Ovary (tissue), 9 donors: ENCODE data around the gene RIBC2. TPM values are rescaled to one million over a fixed set of nuclear protein-coding genes. Genes with fewer than 3 reads are reported as not detected.

Experiments
- DNase-seq, 5 donors: peaks; one replicate each; pipeline ENCODE4 v3.0.0-alpha.2; 2019 to 2020
- H3K27ac ChIP-seq, 2 donors: fragments of 200-600 bp; one replicate each; pipeline versions ENCODE4 v1.5.1 to v1.8.0; 2019 to 2022
- H3K27me3 ChIP-seq: fragments of 200-600 bp; one replicate; pipeline ENCODE4 v1.8.0; 2022
- H3K36me3 ChIP-seq: fragments of 200-600 bp; sonication (generic); one replicate; pipeline ENCODE4 v1.5.1; 2019
- H3K4me1 ChIP-seq: one replicate; pipeline ENCODE4 v1.8.1; 2013; ENCODE audit warnings: mild to moderate bottlenecking, moderate library complexity; ENCODE audit not compliant: insufficient read depth
- H3K4me3 ChIP-seq: fragments of 200-600 bp; sonication (generic); one replicate; pipeline ENCODE4 v1.5.1; 2017
- H3K9me3 ChIP-seq, 2 donors: fragments of 200-600 bp in 1 of 2; sonication (generic) in 1 of 2; one replicate each; pipeline versions ENCODE4 v1.5.1 to v1.8.1; 2013 to 2019; ENCODE audit warnings: mild to moderate bottlenecking in 1 of 2, moderate library complexity in 1 of 2
- EP300 ChIP-seq: sonication (generic); formaldehyde crosslinking; IDR thresholded peaks from one replicate; pipeline ENCODE4 v1.6.1; 2017; ENCODE audit warnings: antibody characterized with exemption
- POLR2A ChIP-seq: fragments of 450-650 bp; IDR thresholded peaks from one replicate; pipeline ENCODE4 v1.6.1; 2017; ENCODE audit warnings: antibody characterized with exemption, mild to moderate bottlenecking, moderate library complexity
- WGBS, 3 donors: extraction: QIAGEN DNeasy Blood & Tissue Kit in 1 of 3; methylation state at CpG; one replicate each; pipeline versions ENCODE4 v1.1.5 to v1.1.7; 2013 to 2017; 5-methylcytosine and 5-hydroxymethylcytosine counted together
- intact Hi-C, 4 donors: fragments of 100-400 bp; cut with DNase I; formaldehyde crosslinking; loops; one replicate each; pipeline versions ENCODE4 v1.11.0 to v1.15.1; 2022 to 2023
- polyA plus RNA-seq, 2 donors: library from polyadenylated mRNA; stranded (reverse); fragments of 200-250 nt in 1 of 2; fragments of 350-450 nt in 1 of 2; fragmentation: Illumina TruSeq in 1 of 2; extraction: RNeasy Lipid Tissue Mini Kit (QIAGEN cat#74804) in 1 of 2; gene quantifications; one replicate each; pipeline ENCODE4 v1.2.3, GENCODE V29; 2013 to 2014
- total RNA-seq, 7 donors: library from RNA; depleted of rRNA in 2 of 7; stranded (reverse); fragments of >200 nt in 2 of 7; fragmentation: NEBNext Ultra II Directional in 3 of 7; extraction: Animal tissue kit (Norgen Biotek cat#: 25700) in 3 of 7; gene quantifications; one replicate each; pipeline versions ENCODE4 v1.1.0 to v1.2.4, GENCODE V29; 2016 to 2023
- TF ChIP-seq, protein P1 (sequence below), 3 donors: fragments of 450-650 bp in 2 of 3; fragments of 200-600 bp in 1 of 3; IDR thresholded peaks; one replicate each; pipeline versions ENCODE4 v1.5.1 to v1.8.0; 2016 to 2022; ENCODE audit warnings: antibody characterized with exemption in 3 of 3, mild to moderate bottlenecking in 1 of 3
- donor health status: DM: no; HTN: no; CAD: no; lungs with moderate emphysema.
- donor health status: DM: no; HTN: no; CAD: no.
- donor health status: Bipolar disorder and iron deficiency.
- donor health status: DM: yes; HTN: yes; CAD: no.
- donor health status: DM: no; HTN: no; CAD: no.
- donor health status: DM: yes; HTN: yes; CAD: no.

The RIBC2 gene
- total and polyA plus RNA-seq, 9 donors = 0.25 to 7.5 (median 0.97) TPM; not detected in 1

- Histone ChIP-seq H3K36me3 (no peaks in the 10 kb centered on the region), H3K27ac (no peak overlapping the region), H3K4me3 (no peak overlapping the region), H3K9me3 (no peaks in the 10 kb centered on the region), H3K27me3 (no peaks in the 10 kb centered on the region), H3K4me1 (no peaks in the 10 kb centered on the region)
- no peak for DNase-seq
- TF ChIP-seq POLR2A (no peak), EP300 (no peak)
- TF ChIP-seq, protein P1, sequence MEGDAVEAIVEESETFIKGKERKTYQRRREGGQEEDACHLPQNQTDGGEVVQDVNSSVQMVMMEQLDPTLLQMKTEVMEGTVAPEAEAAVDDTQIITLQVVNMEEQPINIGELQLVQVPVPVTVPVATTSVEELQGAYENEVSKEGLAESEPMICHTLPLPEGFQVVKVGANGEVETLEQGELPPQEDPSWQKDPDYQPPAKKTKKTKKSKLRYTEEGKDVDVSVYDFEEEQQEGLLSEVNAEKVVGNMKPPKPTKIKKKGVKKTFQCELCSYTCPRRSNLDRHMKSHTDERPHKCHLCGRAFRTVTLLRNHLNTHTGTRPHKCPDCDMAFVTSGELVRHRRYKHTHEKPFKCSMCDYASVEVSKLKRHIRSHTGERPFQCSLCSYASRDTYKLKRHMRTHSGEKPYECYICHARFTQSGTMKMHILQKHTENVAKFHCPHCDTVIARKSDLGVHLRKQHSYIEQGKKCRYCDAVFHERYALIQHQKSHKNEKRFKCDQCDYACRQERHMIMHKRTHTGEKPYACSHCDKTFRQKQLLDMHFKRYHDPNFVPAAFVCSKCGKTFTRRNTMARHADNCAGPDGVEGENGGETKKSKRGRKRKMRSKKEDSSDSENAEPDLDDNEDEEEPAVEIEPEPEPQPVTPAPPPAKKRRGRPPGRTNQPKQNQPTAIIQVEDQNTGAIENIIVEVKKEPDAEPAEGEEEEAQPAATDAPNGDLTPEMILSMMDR (IDR thresholded peaks at IDR 0.05) = no peak
- intact Hi-C loops = no loop called here
- WGBS, 3 donors = 92 to 97% (median 93%) methylated on average over 2 of the region's 2 CpGs
These were observed 32.1 kb upstream of the RIBC2 start for GRCh38 chr22:45381348-45381747.

DNA sequence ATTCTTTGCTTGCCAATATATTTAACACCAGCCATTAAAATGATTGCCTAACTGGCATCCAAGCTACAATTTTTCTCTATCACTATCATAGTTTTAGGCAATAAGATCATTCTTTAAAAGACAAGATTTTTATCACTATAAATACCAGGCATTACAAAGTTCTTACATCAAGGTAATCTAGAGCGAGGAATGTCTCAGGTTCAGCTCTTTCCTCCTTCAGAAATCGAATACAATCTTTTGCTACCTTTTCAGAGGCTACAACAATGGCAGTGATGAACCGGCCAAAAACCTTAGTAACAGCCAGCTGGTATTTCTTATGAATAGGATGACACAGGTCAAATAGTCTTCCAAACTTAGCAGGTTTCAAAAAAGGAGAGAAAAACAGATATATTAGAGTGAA is 23.9 kb upstream of the RIBC2 start:
- H3K27ac ChIP-seq = no peak overlapping the region
- H3K36me3 ChIP-seq = no peaks in the 10 kb centered on the region
- no peaks in the 10 kb centered on the region for H3K4me1 ChIP-seq
- TF ChIP-seq POLR2A = no peak
- TF ChIP-seq, protein P1 (IDR thresholded peaks at IDR 0.05) = no peak
- TF ChIP-seq EP300 = no peak
- no peak for DNase-seq
- H3K4me3 ChIP-seq = no peak overlapping the region
- WGBS, 3 donors = 72 to 78% (median 76%) methylated on average over 3 of the region's 3 CpGs
- intact Hi-C loops = no loop called here
- no peaks in the 10 kb centered on the region for H3K9me3 ChIP-seq
- no peaks in the 10 kb centered on the region for H3K27me3 ChIP-seq

GRCh38 chr22:45397806-45398205 is 15.7 kb upstream of the RIBC2 start:
- DNase-seq = no peak
- Histone ChIP-seq H3K27me3 (no peaks in the 10 kb centered on the region), H3K27ac (no peak overlapping the region), H3K4me1 (no peaks in the 10 kb centered on the region), H3K4me3 (no peak overlapping the region), H3K36me3 (no peaks in the 10 kb centered on the region), H3K9me3 (no peaks in the 10 kb centered on the region)
- intact Hi-C loops = no loop called here
- 80 to 88% (median 88%) methylated on average over 5 of the region's 5 CpGs for WGBS, 3 donors
- TF ChIP-seq EP300 (no peak), POLR2A (no peak)
- TF ChIP-seq, protein P1 (IDR thresholded peaks at IDR 0.05) = no peak

DNA sequence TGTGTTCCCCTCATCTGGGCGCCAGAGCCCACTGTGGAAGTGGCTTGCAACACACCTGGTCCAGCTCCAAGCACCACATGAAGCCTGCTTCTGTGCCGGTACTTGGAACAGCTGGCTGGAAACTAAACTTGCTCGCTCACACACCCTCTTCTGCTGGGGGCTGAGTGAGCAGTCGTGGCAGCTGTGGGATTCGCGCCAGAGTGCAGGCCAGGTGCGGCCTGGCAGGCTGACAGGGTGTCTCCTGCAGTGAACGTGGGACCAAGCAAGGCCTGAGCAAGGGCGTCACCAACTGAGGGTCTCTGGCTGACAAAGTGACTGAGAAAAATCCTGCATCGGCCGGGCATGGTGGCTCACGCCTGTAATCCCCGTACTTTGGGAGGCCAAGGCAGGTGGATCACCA is 15.3 kb upstream of the RIBC2 start:
- TF ChIP-seq POLR2A (no peak), EP300 (no peak)
- TF ChIP-seq, protein P1 (IDR thresholded peaks at IDR 0.05) = no peak
- 88 to 94% (median 92%) methylated on average over 13 of the region's 13 CpGs for WGBS, 3 donors
- Histone ChIP-seq H3K4me3 (no peak overlapping the region), H3K27me3 (no peaks in the 10 kb centered on the region), H3K9me3 (no peaks in the 10 kb centered on the region), H3K4me1 (no peaks in the 10 kb centered on the region), H3K27ac (no peak overlapping the region), H3K36me3 (no peaks in the 10 kb centered on the region)
- DNase-seq = no peak
- intact Hi-C loops = no loop called here
